ENCODE data around the gene CHMP1A. TPM values are rescaled to one million over a fixed set of nuclear protein-coding genes. Genes with fewer than 3 reads are reported as not detected.

The CHMP1A gene
- total and polyA plus RNA-seq, 2 of the 8 experiments (the other 6 are each of a cell fraction or from before 2014, with no cell fraction given), result 64.4 to 75.8 TPM

GRCh38 chr16:89643769-89644300 lies 13.7 kb downstream of the CHMP1A start (continued):
- TF ChIP-seq CHD7 (IDR thresholded peaks at IDR 0.05; ENCODE audit: insufficient replicate concordance, low read length) (no peak), ATF3 (IDR thresholded peaks at IDR 0.05; ENCODE audit: insufficient read depth, low read depth, low read length) (no peak), TAF1 (IDR thresholded peaks at IDR 0.05; ENCODE audit: low read depth, low read length) (no peak), EGR1 (IDR thresholded peaks at IDR 0.05; ENCODE audit: borderline replicate concordance, low read depth, low read length) (no peak), SIRT6 (IDR thresholded peaks at IDR 0.05; ENCODE audit: low read length) (no peak), SIN3A (conservative IDR thresholded peaks at IDR 0.05 in 1 of 2, IDR thresholded peaks at IDR 0.05 in 1 of 2; ENCODE audit: low read depth in 1 of 2, low read length in 2 of 2) (no peak), NANOG (IDR thresholded peaks at IDR 0.05; ENCODE audit: insufficient read depth, low read depth, low read length, poor library complexity, severe bottlenecking) (no peak), JUN (IDR thresholded peaks at IDR 0.05; ENCODE audit: low read depth, low read length) (no peak), USF2 (IDR thresholded peaks at IDR 0.05; ENCODE audit: low read length) (no peak)

Measured in H1 (cell line).